Omental fat pad (tissue), 4 donors: ENCODE measurements around the gene FGF12. TPM values are rescaled to one million over a fixed set of nuclear protein-coding genes. Genes with fewer than 3 reads are reported as not detected.

ENCODE experiments used
- ATAC-seq: fragments of 150-250 bp; one replicate; pipeline ENCODE4 v1.9.1; 2016; ENCODE audit warnings: mild to moderate bottlenecking, moderate library complexity; ENCODE audit not compliant: low FRiP score
- DNase-seq: peaks from one replicate; pipeline ENCODE4 v3.0.0-alpha.2; 2019; ENCODE audit warnings: low spot score
- total RNA-seq, 4 donors: library from RNA; depleted of rRNA; stranded (reverse); fragments of >200 nt; gene quantifications; one replicate each; pipeline ENCODE4 v1.1.0, GENCODE V29; 2016
- TF ChIP-seq, protein P1 (sequence below), 3 donors: fragments of 450-650 bp; IDR thresholded peaks; one replicate each; pipeline ENCODE4 v1.5.1; 2016 to 2017; ENCODE audit warnings: antibody characterized with exemption in 3 of 3, mild to moderate bottlenecking in 3 of 3, moderate library complexity in 2 of 3

FGF12 gene
- total RNA-seq, 4 donors from 2014 or later, result 2.4 to 9.3 (median 2.9) TPM

DNA sequence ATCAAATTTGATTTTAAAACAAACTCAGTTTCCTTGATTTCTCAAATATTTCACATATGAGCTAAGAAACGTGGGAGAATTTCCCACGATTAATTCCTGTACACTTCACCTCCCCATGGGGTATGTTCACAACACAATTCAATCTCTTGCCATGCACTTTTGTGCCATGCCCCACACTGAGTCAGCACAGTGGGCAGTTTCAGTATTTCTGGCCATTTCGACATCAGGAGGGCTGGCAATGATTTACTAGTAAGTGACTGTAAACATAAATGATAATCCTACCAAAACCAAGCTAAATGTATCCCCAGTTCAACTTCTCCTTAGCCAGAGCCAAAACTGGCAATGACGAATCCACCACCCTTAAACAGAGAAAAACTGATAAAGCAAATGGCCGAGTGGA is 293.6 kb downstream of the FGF12 start:
- TF ChIP-seq, protein P1, sequence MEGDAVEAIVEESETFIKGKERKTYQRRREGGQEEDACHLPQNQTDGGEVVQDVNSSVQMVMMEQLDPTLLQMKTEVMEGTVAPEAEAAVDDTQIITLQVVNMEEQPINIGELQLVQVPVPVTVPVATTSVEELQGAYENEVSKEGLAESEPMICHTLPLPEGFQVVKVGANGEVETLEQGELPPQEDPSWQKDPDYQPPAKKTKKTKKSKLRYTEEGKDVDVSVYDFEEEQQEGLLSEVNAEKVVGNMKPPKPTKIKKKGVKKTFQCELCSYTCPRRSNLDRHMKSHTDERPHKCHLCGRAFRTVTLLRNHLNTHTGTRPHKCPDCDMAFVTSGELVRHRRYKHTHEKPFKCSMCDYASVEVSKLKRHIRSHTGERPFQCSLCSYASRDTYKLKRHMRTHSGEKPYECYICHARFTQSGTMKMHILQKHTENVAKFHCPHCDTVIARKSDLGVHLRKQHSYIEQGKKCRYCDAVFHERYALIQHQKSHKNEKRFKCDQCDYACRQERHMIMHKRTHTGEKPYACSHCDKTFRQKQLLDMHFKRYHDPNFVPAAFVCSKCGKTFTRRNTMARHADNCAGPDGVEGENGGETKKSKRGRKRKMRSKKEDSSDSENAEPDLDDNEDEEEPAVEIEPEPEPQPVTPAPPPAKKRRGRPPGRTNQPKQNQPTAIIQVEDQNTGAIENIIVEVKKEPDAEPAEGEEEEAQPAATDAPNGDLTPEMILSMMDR (IDR thresholded peaks at IDR 0.05), result no peak
- ATAC-seq (no peak), DNase-seq (no peak)

DNA sequence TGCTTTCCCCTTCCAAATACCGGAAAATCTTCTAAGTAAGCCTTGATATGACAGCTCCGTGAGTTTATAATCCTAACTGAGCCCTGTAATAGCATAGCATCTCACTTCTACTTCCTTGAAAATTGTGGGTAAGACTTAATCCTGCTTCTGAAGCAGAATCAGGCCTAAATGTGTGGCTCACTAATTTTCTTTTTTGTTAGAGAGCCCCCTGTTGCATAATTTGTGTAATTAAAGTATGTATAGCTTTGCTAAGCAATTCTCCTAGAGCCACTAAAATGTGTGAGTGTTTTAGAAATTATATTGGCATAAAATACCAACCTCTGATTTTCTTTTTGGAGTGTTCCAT is 304.4 kb downstream of the FGF12 start:
- TF ChIP-seq, protein P1 (IDR thresholded peaks at IDR 0.05), result no peak
- DNase-seq (no peak), ATAC-seq (no peak)

DNA sequence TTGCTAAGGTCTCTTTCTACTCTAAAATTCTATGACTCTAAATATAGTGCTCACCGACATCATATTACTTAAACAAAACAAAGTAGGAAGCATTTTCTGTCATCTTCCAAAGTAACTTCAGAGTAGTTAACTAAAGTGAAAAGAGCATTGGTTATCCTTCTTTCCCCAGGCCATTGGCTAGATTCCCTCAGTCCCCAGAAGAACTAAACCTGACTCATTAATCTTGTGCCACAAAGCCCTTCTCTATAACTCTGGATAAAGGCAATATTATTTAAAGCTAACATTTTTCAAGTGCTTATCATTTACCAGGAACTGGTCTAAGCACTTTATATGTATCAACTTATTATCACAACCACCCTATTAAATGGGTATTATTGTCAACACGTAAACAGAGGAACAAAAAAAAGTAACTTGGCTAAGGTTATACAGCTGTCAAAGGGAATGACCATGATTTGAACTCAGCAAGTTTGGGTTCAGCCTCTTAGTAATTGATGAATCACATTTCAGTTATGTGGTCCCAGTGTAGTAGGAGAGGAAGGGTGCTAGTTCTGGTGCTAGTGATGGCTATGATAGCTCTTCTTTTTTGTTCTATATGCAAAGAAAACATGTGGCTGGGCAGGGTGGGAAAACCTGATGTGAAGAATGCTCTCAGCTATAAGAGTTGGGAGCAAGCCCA is 304.9 kb downstream of the FGF12 start:
- no peak for DNase-seq
- ATAC-seq, result no peak
- TF ChIP-seq, protein P1 (IDR thresholded peaks at IDR 0.05), result no peak

DNA sequence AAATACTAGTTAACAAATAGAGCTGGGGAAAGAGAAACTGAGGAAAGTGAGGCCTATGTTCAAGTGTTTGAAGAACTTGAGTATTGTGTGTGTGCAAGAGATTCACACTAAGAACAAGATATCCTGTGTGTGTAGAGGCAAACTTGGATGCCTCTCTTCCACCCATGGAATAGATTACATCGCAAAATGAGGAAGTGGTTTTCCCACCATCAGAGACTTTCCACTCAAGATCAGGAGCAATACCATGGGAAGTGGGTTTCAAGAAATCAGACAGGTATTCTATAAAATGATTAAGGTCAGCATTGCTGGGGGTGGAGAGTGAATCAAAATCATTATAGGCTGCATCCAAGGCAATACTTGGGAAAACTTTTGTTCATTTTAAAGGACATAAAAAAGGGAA is 308.0 kb downstream of the FGF12 start:
- no peak for DNase-seq
- TF ChIP-seq, protein P1 (IDR thresholded peaks at IDR 0.05), result no peak
- no peak for ATAC-seq

DNA sequence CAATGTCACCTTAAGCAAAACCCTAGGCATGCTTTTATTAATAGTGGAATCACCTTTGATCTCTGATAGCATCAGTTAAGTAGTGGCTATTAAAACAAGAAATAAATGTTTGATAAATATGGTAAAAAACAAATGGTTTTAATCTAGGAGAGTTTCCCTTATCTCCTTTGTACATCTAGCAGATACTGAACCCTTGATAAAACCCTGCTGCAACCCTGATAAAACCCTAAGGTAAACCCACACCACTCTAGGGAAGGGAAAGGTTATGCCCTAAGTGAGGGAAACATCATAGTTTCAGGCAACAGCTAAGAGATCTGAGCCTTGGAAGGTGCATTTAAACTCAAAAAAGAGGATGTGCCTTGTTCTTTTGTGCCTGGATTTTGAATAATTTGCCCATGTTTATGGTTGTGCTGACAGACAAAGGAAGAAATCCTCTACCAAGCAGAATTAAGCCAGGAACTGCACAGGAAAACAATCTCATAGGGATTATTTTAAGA is 309.7 kb downstream of the FGF12 start:
- TF ChIP-seq, protein P1 (IDR thresholded peaks at IDR 0.05), result no peak
- DNase-seq (no peak), ATAC-seq (no peak)

DNA sequence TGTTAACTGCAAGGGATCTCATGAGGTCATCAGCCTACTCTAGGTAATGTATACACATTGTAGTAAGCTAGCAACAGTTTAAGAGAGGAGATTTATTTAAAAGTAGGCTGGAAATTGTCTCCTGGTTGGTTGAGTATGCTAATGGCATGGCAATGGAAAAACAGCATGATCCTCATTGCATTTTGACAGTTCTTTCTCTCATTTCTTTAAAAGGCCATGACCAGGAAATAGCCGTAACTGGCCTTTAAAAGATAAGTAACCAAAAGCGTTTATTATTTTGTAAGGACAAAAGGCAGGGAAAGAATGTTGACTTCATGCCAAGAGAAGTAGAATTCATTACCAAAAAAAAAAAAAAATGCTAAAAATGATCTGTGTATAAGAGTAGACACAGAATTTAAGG is 310.3 kb downstream of the FGF12 start:
- TF ChIP-seq, protein P1 (IDR thresholded peaks at IDR 0.05), result no peak
- ATAC-seq (no peak), DNase-seq (no peak)

DNA sequence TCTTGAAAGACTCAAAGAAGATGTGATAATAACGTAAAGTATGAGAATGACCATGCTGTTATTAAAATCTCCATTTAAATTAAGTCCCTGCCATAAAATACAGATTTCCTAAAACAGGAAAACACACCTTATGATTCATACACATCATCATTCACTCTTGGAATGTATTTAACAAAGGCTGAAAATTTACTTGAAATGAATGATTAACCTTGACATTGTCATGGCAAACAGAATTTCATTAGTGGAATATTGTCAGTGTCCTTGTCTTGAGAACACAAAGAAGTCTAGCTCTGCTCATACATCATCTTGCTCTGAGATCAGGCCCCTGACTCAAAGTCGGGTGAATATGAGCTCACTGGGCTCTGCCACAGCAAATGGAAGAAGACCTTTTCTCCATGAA is 313.9 kb downstream of the FGF12 start:
- no peak for DNase-seq
- TF ChIP-seq, protein P1 (IDR thresholded peaks at IDR 0.05), result no peak
- no peak for ATAC-seq
